HG02973 (cell line): ENCODE results near the gene ARL4C.
"Not testable (repeated sequence)": the region's sequence is repeated elsewhere in the genome, so short reads cannot be mapped to it uniquely, and the experiment has no call there.

Experiments used
- ATAC-seq: cut with Tn5 transposase; IDR thresholded peaks from one replicate; pipeline ENCODE4 v1.9.1; 2021; ENCODE audit warnings: moderate library complexity; ENCODE audit not compliant: unreplicated experiment

ARL4C gene

GRCh38 chr2:234478121-234478858 lies 18.6 kb downstream of the ARL4C start:
- no peak for ATAC-seq

- ATAC-seq = no peak
Measured at GRCh38 chr2:234476766-234477165, 20.1 kb downstream of the ARL4C start.

- ATAC-seq = no peak
Measured at GRCh38 chr2:234474654-234475053, 22.2 kb downstream of the ARL4C start.

GRCh38 chr2:234472155-234472554 lies 24.7 kb downstream of the ARL4C start:
- ATAC-seq = no peak

- ATAC-seq = no peak
Measured at GRCh38 chr2:234469972-234470371, 26.9 kb downstream of the ARL4C start.

GRCh38 chr2:234469251-234469845 lies 27.5 kb downstream of the ARL4C start:
- ATAC-seq = no peak

- ATAC-seq = no peak
Measured at GRCh38 chr2:234468503-234468902, 28.4 kb downstream of the ARL4C start.

GRCh38 chr2:234467289-234467688 lies 29.6 kb downstream of the ARL4C start:
- no peak for ATAC-seq

- no peak for ATAC-seq
Measured at GRCh38 chr2:234464291-234464645, 32.6 kb downstream of the ARL4C start.

GRCh38 chr2:234463626-234464290 lies 33.1 kb downstream of the ARL4C start:
- no peak for ATAC-seq

- no peak for ATAC-seq
Measured at GRCh38 chr2:234462218-234462992, 34.5 kb downstream of the ARL4C start.

GRCh38 chr2:234459401-234460009 lies 37.4 kb downstream of the ARL4C start:
- ATAC-seq = no peak

GRCh38 chr2:234458466-234458865 lies 38.4 kb downstream of the ARL4C start:
- ATAC-seq = no peak

- ATAC-seq = no peak
Measured at GRCh38 chr2:234457421-234457820, 39.5 kb downstream of the ARL4C start.

- not testable (repeated sequence) for ATAC-seq
Measured at GRCh38 chr2:234455246-234455645, 41.6 kb downstream of the ARL4C start.

- ATAC-seq = no peak
Measured at GRCh38 chr2:234454433-234454832, 42.4 kb downstream of the ARL4C start.

- ATAC-seq = no peak
Measured at GRCh38 chr2:234453216-234453615, 43.7 kb downstream of the ARL4C start.

GRCh38 chr2:234451852-234452625 lies 44.8 kb downstream of the ARL4C start:
- ATAC-seq = no peak

- ATAC-seq = no peak
Measured at GRCh38 chr2:234451242-234451641, 45.6 kb downstream of the ARL4C start.

GRCh38 chr2:234450431-234451124 lies 46.3 kb downstream of the ARL4C start:
- no peak for ATAC-seq
